ENCODE data around the gene MAD1L1. TPM values are rescaled to one million over a fixed set of nuclear protein-coding genes. Genes with fewer than 3 reads are reported as not detected.

The MAD1L1 gene
- total and polyA plus RNA-seq, 10 donors, result 47.3 to 118 (median 68.2) TPM

DNA sequence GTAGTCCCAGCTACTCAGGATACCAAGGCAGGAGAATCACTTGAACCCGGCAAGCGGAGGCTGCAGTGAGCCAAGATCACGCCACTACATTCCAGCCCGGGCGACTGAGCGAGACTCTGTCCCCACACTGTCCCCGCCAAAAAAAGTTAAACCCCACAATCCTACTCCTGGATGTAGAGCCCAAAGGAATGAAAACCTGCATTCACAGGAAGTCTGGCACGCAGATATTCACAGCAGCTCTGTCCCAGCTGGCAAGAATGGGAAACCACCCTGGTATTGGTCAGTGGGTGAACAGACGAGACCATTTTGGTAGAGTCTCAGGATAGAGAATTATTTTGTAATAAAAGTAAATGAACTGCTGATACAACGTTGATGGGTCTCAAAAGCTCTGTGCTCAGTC lies 225.2 kb downstream of the MAD1L1 start:
- DNase-seq, result peak; percentile 36
- H3K27ac ChIP-seq, result no peak overlapping the region
- WGBS, 5 donors, result 92 to 95% (median 95%) methylated on average over 10 of the region's 10 CpGs

DNA sequence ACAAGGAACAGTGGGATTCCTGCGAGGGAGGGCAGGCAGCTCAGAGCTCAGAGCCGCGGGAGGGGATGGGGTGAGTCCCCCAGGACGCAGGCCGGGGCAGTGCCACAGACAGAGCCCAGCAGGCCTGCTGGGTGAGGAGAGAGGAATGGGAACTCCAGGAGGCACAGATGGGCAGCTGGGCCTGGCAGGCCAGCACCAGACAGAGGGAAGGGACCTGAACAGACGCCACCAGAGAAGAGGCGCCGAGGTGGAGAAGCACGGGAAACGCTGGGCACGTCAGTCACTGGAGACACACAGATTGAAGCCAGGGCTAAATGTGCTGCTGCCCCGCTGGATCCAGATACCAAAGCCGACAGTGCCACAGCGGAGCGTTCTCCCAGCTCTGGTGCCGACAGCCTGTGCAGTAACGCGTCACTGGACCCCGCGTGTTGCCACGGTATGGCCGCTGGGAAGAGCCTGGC lies 225.8 kb downstream of the MAD1L1 start:
- Histone ChIP-seq H3K27ac (no peak overlapping the region), H3K4me3 (no peak overlapping the region), H3K4me1 (peaks cover 0 to 28% (median 11%) of the 10 kb centered on the region in 6 donors), H3K36me3 (peaks cover 0 to 44% (median 2%) of the 10 kb centered on the region in 6 donors), H3K27me3 (replicated peaks in 1 of 7) (no peaks in the 10 kb centered on the region), H3K9me3 (no peaks in the 10 kb centered on the region)
- intact Hi-C loops (cut with DNase I; ENCODE audit: low total_unique reads), result no loop called here
- WGBS, 5 donors, result 91 to 95% (median 95%) methylated on average over 19 to 22 of the region's 22 CpGs
- DNase-seq, result peak; percentile 71
- TF ChIP-seq, protein P1, sequence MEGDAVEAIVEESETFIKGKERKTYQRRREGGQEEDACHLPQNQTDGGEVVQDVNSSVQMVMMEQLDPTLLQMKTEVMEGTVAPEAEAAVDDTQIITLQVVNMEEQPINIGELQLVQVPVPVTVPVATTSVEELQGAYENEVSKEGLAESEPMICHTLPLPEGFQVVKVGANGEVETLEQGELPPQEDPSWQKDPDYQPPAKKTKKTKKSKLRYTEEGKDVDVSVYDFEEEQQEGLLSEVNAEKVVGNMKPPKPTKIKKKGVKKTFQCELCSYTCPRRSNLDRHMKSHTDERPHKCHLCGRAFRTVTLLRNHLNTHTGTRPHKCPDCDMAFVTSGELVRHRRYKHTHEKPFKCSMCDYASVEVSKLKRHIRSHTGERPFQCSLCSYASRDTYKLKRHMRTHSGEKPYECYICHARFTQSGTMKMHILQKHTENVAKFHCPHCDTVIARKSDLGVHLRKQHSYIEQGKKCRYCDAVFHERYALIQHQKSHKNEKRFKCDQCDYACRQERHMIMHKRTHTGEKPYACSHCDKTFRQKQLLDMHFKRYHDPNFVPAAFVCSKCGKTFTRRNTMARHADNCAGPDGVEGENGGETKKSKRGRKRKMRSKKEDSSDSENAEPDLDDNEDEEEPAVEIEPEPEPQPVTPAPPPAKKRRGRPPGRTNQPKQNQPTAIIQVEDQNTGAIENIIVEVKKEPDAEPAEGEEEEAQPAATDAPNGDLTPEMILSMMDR (IDR thresholded peaks at IDR 0.05 in 8 of 11, conservative IDR thresholded peaks at IDR 0.05 in 3 of 11), result no peak
- TF ChIP-seq POLR2A (IDR thresholded peaks at IDR 0.05) (no peak), POLR2AphosphoS5 (IDR thresholded peaks at IDR 0.05) (no peak)

More for the DNA sequence above, 225.2 kb downstream of the MAD1L1 start:
- Histone ChIP-seq H3K9me3 (no peaks in the 10 kb centered on the region), H3K4me3 (no peak overlapping the region), H3K27me3 (replicated peaks in 1 of 7) (no peaks in the 10 kb centered on the region), H3K36me3 (peaks cover 0 to 45% (median 3%) of the 10 kb centered on the region in 6 donors), H3K4me1 (peaks cover 0 to 28% (median 11%) of the 10 kb centered on the region in 6 donors)
- intact Hi-C loops (cut with DNase I; ENCODE audit: low total_unique reads), result no loop called here
- no peak for TF ChIP-seq POLR2AphosphoS5 (IDR thresholded peaks at IDR 0.05)
- TF ChIP-seq, protein P1 (IDR thresholded peaks at IDR 0.05 in 8 of 11, conservative IDR thresholded peaks at IDR 0.05 in 3 of 11), result no peak
- TF ChIP-seq POLR2A (IDR thresholded peaks at IDR 0.05), result no peak

DNA sequence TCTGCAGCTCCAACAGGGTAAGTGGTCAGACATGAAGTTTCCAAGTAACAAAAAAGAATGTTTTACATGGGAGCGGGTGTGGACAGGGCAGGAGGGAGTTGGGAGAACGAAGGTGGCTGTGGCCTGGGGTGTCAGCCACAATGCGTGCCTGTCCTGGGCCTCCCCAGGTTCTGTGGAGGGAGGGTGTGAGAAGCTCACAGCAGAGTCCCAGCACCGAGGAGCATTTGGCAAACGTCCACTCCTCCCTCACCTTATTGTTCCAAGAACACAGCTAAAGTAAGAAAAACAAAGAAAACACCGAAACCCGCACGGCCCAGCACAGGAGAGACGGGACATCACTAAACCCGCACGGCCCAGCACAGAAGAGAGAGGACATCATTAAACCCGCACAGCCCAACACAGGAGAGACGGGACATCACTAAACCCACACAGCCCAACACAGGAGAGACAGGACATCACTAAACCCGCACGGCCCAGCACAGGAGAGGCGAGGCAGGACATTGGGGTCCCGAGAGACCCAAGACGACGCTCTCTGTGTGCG lies 226.4 kb downstream of the MAD1L1 start:
- no peaks in the 10 kb centered on the region for H3K9me3 ChIP-seq
- intact Hi-C loops (cut with DNase I; ENCODE audit: low total_unique reads), result no loop called here
- H3K4me3 ChIP-seq, result no peak overlapping the region
- peaks cover 0 to 33% (median 13%) of the 10 kb centered on the region in 6 donors for H3K4me1 ChIP-seq
- H3K27me3 ChIP-seq (replicated peaks in 1 of 7), result no peaks in the 10 kb centered on the region
- WGBS, 5 donors, result 81 to 90% (median 89%) methylated on average over 20 of the region's 20 CpGs
- TF ChIP-seq POLR2A (IDR thresholded peaks at IDR 0.05), result no peak
- TF ChIP-seq POLR2AphosphoS5 (IDR thresholded peaks at IDR 0.05), result no peak
- TF ChIP-seq, protein P1 (IDR thresholded peaks at IDR 0.05 in 8 of 11, conservative IDR thresholded peaks at IDR 0.05 in 3 of 11), result no peak
- DNase-seq, result peak; percentile 61
- H3K27ac ChIP-seq, result no peak overlapping the region
- peaks cover 0 to 44% (median 2%) of the 10 kb centered on the region in 6 donors for H3K36me3 ChIP-seq

DNA sequence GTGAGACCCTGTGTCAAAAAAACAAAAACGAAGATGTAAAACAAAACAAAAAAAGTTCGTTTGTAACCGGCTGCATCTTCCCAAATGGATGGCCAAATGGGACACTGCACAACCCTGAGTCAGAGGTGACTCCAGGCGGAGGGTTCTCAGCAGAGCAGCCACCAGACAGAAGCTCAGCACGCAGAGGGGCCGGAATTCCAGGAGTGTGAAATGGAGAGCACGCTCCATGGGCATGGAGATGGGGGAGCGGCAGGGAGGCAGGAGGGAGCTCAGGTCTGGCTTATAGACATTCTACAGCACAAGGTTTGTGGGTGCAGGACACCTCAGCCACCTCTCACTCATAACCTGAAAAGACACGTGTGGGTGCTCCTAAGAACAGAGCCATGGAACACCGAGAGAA lies 227.0 kb downstream of the MAD1L1 start:
- intact Hi-C loops (cut with DNase I; ENCODE audit: low total_unique reads), result no loop called here
- peak; percentile 42 for DNase-seq
- peaks cover 0 to 47% (median 2%) of the 10 kb centered on the region in 6 donors for H3K36me3 ChIP-seq
- H3K27ac ChIP-seq, result no peak overlapping the region
- peaks cover 0 to 38% (median 13%) of the 10 kb centered on the region in 6 donors for H3K4me1 ChIP-seq
- H3K9me3 ChIP-seq, result no peaks in the 10 kb centered on the region
- TF ChIP-seq, protein P1 (IDR thresholded peaks at IDR 0.05 in 8 of 11, conservative IDR thresholded peaks at IDR 0.05 in 3 of 11), result no peak
- TF ChIP-seq POLR2A (IDR thresholded peaks at IDR 0.05) (no peak), POLR2AphosphoS5 (IDR thresholded peaks at IDR 0.05) (no peak)
- 82 to 90% (median 89%) methylated on average over 10 of the region's 10 CpGs for WGBS, 5 donors
- H3K4me3 ChIP-seq, result no peak overlapping the region
- no peaks in the 10 kb centered on the region for H3K27me3 ChIP-seq (replicated peaks in 1 of 7)
